Upper lobe of left lung (tissue), 4 donors: ENCODE data around the gene CHST6.

Source experiments
- EP300 ChIP-seq, 4 donors: sonication (generic); formaldehyde crosslinking; IDR thresholded peaks; one replicate each; pipeline ENCODE4 v1.5.1; 2017; ENCODE audit warnings: antibody characterized with exemption in 4 of 4, control low read depth in 2 of 4
- POLR2AphosphoS5 ChIP-seq, 2 donors: sonication (generic); formaldehyde crosslinking; IDR thresholded peaks; one replicate each; pipeline ENCODE4 v1.5.1; 2017; ENCODE audit warnings: antibody characterized with exemption in 2 of 2
- TF ChIP-seq, protein P1 (sequence below), 6 experiments: fragments of 450-650 bp in 4 of 6; fragments of 200-600 bp in 2 of 6; sonication (generic) in 2 of 6; IDR thresholded peaks; one replicate each; pipeline ENCODE4 v1.5.1; 2016 to 2019; ENCODE audit warnings: antibody characterized with exemption in 6 of 6

- TF ChIP-seq, protein P1, sequence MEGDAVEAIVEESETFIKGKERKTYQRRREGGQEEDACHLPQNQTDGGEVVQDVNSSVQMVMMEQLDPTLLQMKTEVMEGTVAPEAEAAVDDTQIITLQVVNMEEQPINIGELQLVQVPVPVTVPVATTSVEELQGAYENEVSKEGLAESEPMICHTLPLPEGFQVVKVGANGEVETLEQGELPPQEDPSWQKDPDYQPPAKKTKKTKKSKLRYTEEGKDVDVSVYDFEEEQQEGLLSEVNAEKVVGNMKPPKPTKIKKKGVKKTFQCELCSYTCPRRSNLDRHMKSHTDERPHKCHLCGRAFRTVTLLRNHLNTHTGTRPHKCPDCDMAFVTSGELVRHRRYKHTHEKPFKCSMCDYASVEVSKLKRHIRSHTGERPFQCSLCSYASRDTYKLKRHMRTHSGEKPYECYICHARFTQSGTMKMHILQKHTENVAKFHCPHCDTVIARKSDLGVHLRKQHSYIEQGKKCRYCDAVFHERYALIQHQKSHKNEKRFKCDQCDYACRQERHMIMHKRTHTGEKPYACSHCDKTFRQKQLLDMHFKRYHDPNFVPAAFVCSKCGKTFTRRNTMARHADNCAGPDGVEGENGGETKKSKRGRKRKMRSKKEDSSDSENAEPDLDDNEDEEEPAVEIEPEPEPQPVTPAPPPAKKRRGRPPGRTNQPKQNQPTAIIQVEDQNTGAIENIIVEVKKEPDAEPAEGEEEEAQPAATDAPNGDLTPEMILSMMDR (IDR thresholded peaks at IDR 0.05) = no peak
- TF ChIP-seq EP300 (IDR thresholded peaks at IDR 0.05) = no peak
- no peak for TF ChIP-seq POLR2AphosphoS5 (IDR thresholded peaks at IDR 0.05)
These were observed 22.0 kb downstream of the CHST6 start for GRCh38 chr16:75472908-75473877.
